Cerebellar nuclear complex (tissue), 1 donor: Measurements from ENCODE around the gene NCAPG2.
"Not testable (repeated sequence)": the region's sequence is repeated elsewhere in the genome, so short reads cannot be mapped to it uniquely, and the experiment has no call there.

Experiments
- DNase-seq, 2 experiments: peaks; one replicate each; lab custom pipeline; 2025; lab: John Stamatoyannopoulos, UW

NCAPG2 gene

DNA sequence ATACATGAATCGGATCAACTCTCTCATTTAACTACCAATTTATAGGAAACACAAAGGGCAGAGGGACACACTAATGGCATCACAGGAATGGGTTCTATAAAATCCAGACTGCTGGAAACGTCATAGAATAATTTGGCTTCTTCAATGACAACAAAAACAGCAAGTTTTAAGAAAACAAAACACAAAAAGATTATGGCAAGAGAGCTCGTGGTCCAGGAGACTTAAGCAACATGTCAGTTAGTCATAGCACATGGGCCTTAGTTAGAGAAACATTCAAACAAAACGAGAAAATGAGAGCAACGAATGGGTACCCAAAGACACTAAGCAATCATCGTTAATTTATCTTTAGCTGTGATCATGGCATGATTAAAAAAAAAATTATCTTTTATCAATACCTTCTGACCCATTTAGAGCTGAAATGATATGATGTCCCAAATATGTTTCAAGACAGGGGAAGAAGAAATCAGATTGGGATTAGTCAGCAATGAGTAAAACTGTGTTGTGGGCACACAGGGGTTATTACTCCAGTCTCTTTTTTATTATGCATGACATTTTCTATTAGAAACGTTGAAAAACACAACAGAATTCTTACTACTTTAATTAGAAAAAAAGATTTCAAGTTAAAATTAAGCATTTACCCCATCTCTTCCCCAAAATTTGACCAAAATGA lies 28.3 kb downstream of the NCAPG2 start:
- DNase-seq = no peak

DNA sequence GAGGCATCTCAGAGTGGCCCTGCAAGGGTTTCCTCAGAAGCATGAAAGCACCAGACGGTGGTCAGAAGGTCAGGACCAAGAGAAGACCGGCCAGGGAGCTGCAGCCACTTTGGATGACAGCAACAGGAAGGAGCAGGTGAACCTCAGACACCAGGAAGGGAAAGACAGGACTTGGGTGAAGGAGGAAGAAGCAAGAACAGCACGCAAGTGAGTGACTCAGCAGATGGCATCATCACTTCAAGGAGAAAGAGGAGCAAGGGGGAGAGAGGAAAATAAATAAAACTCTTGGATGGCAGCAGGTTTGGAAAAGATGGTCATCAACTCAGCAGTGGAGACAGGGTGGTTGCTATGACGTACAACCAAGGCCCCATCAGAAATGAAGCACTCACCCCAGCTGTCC lies 31.6 kb downstream of the NCAPG2 start:
- no peak for DNase-seq

DNA sequence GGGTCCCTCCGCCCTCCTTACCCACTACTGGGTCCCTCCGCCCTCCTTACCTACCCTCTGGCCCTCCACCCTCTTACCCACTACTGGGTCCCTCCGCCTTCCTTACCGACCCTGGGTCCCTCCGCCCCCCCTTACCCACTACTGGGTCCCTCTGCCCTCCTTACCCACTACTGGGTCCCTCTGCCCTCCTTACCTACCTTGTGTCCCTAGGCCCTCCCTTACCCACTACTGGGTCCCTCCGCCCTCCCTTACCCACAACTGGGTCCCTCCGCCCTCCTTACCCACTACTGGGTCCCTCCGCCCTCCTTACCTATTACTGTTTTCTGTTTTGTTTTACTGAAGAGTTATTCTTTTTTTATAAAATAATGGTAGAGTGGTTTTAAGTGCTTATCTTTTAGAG lies 36.5 kb downstream of the NCAPG2 start:
- DNase-seq = not testable (repeated sequence)

DNA sequence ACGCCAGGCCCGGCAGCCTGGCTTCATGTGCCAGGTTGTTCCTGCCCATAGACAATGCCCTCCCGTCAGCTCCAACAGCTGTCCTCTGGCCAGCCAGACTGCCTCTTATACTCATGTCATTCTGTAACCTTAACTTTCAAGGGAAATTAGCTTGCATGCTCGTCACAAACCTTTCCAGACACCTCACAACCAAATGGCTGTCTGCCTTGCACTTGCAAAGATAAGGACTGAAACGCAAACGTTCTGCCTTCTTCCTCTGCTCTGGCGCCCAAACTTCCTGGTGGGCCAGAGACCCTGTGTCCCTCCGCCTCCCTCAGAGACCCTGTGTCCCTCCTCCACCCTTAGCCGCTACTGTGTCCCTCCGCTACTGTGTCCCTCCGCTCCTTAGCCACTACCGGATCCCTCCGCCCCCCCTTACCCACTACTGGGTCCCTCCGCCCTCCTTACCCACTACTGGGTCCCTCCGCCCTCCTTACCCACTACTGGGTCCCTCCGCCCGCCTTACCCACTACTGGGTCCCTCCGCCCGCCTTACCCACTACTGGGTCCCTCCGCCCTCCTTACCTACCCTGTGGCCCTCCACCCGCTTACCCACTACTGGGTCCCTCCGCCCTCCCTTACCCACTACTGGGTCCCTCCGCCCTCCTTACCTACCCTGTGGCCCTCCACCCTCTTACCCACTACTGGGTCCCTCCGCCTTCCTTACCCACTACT lies 37.5 kb downstream of the NCAPG2 start:
- DNase-seq = not testable (repeated sequence)

DNA sequence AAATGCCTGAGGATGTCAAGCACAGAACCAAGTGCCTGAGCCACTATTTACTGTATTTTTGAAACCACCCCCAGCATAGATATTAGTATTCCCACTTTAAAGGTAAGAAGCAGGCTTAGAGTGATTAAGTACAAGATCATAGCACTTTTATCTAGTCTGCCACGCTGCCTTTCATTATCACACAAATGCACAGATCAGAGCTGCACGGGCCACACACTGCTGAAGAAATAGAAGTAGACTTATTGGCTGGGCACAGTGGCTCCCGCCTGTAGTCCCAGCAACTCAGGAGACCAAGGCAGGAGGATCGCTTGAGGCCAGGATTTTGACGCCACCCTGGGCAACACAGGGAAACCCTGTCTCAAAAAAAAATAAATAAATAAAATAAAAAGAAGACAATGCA lies 38.2 kb downstream of the NCAPG2 start:
- DNase-seq = no peak

DNA sequence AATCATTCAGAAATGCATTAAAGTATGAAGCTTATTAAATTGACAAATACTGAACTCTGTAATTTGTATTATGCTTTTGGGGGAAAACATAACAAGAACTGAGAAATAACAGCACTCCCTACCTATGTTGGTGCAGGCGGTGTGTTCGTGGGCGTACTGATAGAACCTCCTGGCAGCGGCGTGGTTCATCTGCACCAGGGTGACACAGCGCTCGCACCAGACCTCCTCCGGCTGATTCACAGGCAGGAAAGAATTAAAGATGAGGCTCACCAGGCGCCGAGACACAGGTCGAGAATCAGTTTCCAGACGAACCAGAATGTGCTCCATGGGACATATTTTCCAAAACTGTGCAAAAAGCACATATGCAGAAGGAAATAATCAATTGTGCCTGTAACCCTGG lies 40.2 kb downstream of the NCAPG2 start:
- no peak for DNase-seq

DNA sequence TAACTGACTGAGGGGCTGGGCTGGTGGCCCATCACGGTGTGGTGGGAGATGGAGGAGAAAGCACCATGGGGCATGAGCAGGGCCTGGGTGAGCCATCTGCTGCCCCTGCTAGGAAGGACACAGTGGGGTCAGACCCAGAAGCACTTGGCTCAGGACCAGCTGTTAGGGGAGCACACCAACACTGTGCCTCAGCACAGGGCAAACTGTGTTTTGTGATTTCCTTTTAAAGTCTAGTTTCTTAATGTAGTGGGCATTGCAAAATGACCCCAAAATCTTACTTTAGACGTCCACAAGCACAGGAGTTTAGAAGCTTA lies 41.2 kb downstream of the NCAPG2 start:
- no peak for DNase-seq

DNA sequence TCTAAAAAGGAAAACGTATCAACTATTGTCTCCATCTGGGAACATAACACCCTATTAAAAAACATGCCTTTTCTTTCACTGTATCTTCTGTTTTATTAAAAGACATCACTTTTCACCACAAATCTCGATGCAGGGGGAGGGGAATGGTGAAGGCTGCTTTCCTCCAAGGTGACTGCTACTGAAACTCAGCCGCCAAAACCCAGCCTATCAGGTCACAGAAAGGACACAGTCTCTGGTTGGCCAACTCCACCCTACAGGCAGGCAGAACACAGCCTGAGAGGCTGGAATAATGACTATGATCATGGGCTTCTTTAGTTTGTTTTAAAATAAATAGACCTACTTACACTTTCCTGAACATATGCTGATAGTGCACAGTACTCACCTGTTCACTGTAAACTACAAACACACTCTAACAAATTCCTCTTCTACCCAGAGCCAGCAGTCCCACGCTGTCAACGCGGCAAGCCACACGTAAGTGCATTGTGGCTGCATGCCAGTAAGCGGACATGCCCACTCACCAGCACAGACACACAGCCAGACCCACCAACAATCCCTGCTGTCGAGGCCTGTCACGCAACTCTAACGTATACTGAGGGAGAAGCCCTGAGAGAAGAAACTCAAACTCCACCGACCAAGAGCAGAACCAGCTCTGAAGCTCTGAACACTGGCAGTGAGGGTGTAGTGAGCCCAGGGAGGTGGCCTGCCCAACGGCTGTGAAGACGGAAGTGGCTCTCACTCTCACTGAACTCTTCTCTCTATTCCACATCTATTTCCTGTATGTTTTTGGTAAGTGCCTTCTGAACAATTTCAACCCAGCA lies 41.8 kb downstream of the NCAPG2 start:
- DNase-seq = no peak

DNA sequence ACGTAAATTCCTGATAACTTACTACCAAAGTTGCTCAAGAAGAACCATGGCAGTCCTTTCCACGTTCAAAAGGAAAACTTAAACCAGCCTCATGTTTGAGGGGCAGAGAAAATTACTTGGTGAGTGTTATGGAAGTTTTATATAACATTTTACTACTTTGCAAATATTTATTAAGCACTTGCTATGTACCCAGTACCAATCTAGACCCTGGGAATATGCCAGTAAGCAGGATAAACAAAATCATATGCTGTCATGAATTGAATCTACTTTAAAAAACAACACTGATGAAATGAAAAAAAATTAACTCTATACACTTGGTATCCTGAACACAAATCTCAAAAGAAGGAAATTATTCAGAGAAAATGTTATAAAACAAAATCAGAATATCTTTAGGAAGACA lies 46.1 kb downstream of the NCAPG2 start:
- DNase-seq = no peak

DNA sequence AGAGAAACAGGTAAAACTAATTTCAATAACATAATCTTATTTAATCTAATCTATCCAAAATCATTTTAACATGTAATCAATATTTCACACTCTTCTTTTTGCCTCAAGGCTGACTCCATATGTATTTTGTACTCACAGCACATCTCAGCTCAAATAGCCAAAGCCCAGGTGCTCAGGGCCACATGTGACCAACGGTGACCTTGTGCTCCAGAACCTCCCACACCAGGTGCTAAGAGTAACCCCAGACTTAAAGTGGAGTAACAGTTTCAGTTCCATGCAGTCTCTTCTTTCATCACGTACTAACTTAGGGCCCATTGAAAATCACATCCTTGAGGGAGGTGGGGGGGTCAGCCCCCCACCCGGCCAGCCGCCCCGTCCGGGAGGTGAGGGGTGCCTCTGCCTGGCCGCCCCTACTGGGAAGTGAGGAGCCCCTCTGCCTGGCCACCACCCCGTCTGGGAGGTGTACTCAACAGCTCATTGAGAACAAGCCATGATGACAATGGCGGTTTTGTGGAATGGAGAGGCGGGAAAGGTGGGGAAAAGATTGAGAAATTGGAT lies 47.3 kb downstream of the NCAPG2 start:
- no peak for DNase-seq

DNA sequence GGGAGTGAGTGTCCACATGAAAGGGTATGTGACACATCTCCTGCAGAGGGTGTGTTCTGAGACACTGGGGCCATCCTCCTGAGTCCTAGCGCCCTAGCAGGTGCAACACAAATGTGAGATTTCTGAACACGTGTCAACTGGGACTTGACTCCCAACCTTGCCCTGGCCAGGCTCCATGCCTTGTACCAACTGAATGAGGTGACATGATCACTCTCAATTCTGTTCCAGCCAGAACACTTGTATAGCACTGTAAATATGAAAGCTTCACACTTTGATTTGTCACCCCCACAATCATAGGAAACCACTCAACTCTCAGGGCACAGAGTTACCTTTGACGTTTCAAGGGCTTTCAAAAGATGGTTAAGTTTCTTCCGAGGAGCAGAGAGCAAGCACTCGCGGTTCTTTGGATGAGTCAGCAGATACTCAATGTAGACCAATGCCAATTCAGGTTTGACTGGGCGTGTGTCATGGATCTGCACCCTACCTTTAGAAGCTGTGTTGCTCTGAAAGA lies 48.6 kb downstream of the NCAPG2 start:
- no peak for DNase-seq

DNA sequence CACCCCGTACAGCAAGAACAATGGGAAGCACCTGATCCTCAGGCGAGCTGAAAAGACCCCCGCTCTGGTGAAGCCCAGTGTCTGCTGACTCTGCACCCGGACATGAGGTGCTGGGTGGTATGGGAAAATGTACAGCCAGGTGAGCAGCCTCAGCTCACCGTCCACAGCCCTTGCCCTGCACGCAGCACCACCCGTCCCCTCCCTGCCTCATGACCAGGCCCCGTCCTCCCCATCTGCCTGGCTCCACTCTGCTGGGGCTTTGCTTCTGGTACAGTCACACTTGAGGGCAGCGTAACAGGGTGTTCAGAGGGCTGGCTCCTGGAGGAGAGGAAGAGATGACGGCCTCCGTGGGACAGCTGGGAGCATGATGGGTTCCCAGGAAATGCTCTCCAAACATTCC lies 49.1 kb downstream of the NCAPG2 start:
- no peak for DNase-seq

DNA sequence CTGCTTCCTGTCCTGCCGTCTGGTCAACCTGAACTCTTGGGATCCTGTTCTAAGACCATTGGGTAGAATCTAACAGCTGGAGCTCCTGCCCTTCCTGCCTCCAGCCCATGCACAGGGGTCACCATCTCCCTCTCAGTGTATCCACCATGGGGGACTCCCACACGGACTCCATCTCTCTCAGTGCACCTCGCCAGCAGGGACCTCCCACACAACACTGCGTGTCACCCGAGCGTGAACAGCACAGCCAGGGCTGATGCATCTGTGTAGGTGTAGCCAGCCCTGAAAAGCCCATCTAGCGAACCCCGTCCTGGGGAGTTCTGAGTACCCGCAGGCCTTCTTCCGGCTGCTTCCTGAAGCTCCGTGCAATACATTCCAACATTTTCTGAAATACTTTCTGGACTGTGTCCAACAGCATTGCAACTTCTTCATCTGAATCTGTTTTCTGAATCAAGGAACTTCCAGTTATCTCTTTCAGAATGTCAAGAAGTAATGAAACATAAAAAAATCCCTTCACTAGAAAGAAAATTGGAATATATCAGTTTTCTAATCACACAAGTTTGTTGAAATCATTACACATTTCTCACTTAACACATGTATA lies 52.5 kb downstream of the NCAPG2 start:
- DNase-seq = no peak

DNA sequence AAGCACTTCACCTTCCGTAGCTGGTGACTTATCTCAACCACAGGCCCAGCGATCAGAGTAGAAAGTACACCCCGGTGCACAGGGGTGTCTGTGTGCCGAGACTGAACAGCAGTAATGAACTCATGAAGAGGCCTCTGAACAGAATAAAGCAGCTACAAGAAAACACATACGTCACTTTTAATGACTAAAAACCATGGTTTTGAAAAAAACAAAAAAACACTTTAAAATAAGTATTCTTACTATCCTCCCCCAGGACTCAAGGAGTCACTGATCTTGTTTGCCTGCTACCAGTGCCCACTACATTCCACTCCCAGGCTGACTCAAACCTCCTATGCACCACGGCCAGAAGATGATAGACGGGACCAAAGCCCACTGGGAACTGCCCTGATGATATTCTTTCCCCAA lies 53.8 kb downstream of the NCAPG2 start:
- no peak for DNase-seq

DNA sequence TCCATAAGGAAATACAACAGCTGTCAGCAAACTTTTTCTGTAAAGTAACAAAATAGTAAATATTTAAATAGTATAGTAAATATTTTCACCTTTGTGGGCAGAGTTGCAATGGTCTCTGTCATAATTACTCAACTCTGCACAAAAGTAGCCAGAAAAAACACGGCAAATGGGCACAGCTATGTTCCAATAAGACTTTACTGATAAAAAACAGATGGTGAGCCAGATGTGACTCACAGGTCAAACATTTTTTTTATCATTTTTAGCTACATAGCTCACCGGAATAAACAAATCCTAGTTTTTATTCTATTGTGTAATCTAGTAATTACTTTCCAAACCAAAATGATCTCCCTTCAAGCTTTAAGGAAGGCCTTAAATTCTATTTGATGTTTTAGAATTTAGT lies 55.3 kb downstream of the NCAPG2 start:
- DNase-seq = no peak

DNA sequence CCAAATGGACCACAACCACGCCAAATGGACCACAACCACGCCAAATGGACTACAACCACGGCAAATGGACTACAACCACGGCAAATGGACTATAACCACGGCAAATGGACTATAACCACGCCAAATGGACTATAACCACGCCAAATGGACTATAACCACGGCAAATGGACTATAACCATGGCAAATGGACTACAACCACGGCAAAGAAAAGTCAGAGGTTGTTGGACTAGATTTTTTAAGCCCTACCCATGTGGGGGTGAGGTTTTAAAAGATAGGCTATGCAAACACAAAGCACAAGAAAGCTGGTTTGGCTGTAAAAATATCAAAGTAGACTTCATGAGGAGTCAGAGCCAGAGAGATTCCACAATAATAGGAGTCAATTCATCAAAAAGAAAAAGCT lies 55.8 kb downstream of the NCAPG2 start:
- DNase-seq = no peak

DNA sequence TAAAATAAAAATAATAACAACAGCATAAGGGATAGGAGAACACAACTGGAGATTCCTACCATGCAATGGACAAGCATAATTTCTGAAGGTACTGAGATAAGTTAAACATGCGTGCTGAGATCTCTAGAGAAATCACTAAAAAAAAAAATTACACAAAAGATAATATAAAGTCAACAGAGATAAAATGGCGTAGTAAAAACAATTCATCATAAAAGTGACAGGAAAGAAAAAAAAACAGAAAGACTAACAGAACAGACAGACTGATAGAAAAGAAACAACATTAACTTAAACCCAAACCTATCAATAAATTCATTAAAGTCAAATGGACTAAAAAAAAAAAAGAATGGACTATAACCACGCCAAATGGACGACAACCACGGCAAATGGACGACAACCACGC lies 56.4 kb downstream of the NCAPG2 start:
- no peak for DNase-seq

DNA sequence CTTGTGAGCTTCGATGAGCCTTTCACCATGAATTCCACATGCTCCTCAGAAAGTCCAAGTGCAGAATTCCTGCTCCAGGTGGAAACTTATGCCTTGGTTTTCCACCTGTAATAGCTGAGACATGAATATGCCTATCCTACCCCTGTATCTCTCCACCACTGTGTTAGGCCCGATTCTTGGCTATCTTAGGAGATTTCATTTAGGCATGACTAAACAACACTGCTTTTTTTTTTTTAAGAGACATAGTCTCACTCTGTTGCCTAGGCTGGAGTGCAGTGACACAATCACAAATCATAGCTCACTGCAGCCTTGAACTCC lies 57.2 kb downstream of the NCAPG2 start:
- DNase-seq = no peak

DNA sequence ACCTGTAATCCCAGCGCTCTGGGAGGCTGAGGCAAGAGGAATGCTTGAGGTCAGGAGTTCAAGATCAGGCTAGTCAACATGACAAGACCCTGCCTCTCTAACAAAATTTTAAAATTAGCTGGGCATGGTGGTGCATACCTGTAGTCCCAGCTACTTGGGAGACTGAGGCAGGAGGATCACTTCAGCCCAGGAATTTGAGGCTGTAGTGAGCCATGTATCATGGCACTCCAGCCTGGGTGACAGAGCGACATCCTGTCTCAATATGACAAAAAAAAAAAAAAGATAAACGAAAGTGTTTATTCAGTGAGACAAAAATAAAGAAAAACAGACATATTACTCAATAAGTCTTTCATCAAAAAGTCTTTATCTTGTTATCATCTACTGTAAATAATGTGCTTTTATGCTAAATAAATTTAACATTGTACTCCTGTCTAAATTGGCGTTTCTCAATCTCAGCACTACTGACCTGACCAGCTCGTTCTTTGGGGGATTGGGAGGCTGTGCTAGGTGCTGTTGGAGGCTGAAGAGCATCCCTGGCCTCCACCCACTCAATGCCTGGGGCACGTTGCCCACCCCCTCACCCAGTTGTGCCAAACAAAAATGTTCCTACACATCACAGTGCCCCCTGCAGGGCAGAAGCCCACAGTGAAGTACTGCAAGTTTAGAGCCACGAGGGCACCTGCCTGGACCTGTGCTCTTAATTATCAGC lies 57.7 kb downstream of the NCAPG2 start:
- no peak for DNase-seq

DNA sequence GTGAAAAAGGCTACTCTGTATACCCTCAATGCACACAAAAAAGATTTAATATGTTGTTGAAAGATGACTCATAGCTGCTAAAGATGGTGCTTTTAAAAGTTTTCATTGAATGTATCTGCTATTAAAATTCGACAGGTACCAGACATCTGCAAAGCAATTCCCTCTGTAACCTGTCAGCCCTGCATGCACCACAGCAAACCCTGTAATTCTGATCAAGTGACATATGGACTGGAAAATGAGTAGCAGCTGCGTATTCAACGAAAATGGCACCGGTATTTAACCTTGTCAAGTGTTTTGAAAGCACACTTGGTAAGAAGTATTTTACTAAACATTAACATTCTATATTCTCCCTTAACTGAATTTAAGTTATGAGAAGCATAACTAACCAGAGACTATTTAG lies 58.8 kb downstream of the NCAPG2 start:
- no peak for DNase-seq

DNA sequence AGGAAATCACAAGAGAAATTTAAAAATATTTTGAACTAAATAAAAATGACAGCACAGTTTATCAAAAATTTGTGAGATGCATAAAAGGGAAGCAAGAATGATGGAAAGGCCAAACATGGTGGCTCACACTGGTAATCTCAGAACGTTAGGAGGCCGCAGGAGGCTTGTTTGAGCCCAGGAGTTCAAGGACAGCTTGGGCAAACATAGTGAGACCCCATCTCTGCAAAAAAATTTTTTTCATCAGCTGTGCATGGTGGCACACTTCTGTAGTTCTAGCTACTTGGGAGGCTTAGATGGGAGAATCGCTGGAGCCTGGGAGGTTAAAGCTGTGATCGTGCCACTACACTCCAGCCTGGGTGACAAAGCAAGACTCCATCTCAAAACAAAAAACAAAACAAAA lies 62.5 kb downstream of the NCAPG2 start:
- DNase-seq = no peak

DNA sequence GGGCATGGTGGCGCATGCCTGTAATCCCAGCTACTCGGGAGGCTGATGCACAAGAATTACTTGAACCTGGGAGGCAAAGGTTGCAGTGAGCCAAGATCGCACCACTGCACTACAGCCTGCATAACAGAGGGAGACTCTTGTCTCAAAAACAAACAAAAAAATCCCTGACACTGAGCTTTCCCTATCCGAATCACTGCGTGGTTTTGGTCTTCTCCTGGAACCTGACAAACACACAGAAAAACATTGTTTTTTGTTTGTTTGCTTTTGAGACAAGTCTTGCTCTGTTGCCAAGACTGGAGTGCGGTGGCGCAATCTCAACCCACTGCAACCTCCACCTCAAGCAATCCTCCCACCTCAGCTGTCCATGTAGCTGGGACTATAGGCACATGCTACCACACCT lies 66.6 kb downstream of the NCAPG2 start:
- no peak for DNase-seq
